ENCODE results near the gene PPP2R2B.

- TF ChIP-seq POLR2A (IDR thresholded peaks at IDR 0.05) = no peak
- no peak for TF ChIP-seq CTCF (IDR thresholded peaks at IDR 0.05)
Measured at GRCh38 chr5:146632620-146633322, 245.8 kb downstream of the PPP2R2B start.

Data from testis (tissue), 2 donors.